GM12878 (cell line): ENCODE data around the gene EYS. TPM values are rescaled to one million over a fixed set of nuclear protein-coding genes. Genes with fewer than 3 reads are reported as not detected.

Experiments used
- ATAC-seq: fragments of 200-7000 bp; cut with Tn5 transposase; 3 replicates; pipeline ENCODE4 v1.9.1; 2020; ENCODE audit warnings: mild to moderate bottlenecking, moderate library complexity
- BruUV-seq: library from RNA; stranded (reverse); fragments of 400-500 nt; replicated peaks from 2 replicates; lab custom pipeline; 2021; lab: Mats Ljungman, UMichigan
- CTCF ChIA-PET: fragments of 300-600 bp; sonication (Branson Sonifier 250); formaldehyde crosslinking; extraction: SDS; loops from one replicate; lab custom pipeline; 2021; ENCODE audit warnings: inconsistent platforms; lab: Yijun Ruan, JAX
- POLR2A ChIA-PET: fragments of 350-600 bp; formaldehyde crosslinking; extraction: SDS; loops from one replicate; lab custom pipeline; 2021; ENCODE audit warnings: inconsistent platforms; lab: Charles Lee
- RAD21 ChIA-PET: fragments of 300-600 bp; sonication (Branson Sonifier 250); formaldehyde crosslinking; loops from one replicate; lab custom pipeline; 2023; ENCODE audit warnings: antibody characterized with exemption; ENCODE audit not compliant: unreplicated experiment; lab: Charles Lee
- SMC1A ChIA-PET: fragments of 300-600 bp; sonication (Branson Sonifier 250); formaldehyde crosslinking; loops from one replicate; lab custom pipeline; 2023; ENCODE audit not compliant: unreplicated experiment, uncharacterized antibody; lab: Charles Lee
- DNase-seq: peaks from one replicate; pipeline ENCODE4 v3.0.0-alpha.2; 2011; ENCODE audit warnings: low read depth, low spot score
- FAIRE-seq: peaks from 3 replicates; lab custom pipeline; 2011; peaks lifted over from hg19 to GRCh38; lab: Jason Lieb, UNC
- H2AFZ ChIP-seq: 2 replicates; pipeline ENCODE4 v1.6.0; 2011; ENCODE audit warnings: low read depth, low read length, control low read depth; ENCODE audit not compliant: control insufficient read depth
- H3K27ac ChIP-seq: 2 replicates; pipeline ENCODE4 v1.5.1; 2011; ENCODE audit warnings: control low read depth; ENCODE audit not compliant: control insufficient read depth, insufficient read depth
- H3K27me3 ChIP-seq, 2 experiments: replicated peaks in 1 of 2; 2 replicates each; pipeline versions ENCODE4 v1.6.0 to v1.6.1; 2011; ENCODE audit warnings: low read length in 1 of 2; ENCODE audit not compliant: control insufficient read depth in 2 of 2, insufficient read depth in 2 of 2
- H3K36me3 ChIP-seq, 2 experiments: 2 replicates each; pipeline ENCODE4 v1.5.1; 2011; ENCODE audit warnings: low read length in 1 of 2; ENCODE audit not compliant: control insufficient read depth in 2 of 2, insufficient read depth in 2 of 2
- H3K4me1 ChIP-seq: 2 replicates; pipeline ENCODE4 v1.6.1; 2011; ENCODE audit warnings: mild to moderate bottlenecking, low read length, moderate library complexity, mixed read lengths; ENCODE audit not compliant: control insufficient read depth, insufficient read depth
- H3K4me2 ChIP-seq: 2 replicates; pipeline ENCODE4 v1.6.0; 2011; ENCODE audit warnings: control low read depth; ENCODE audit not compliant: control insufficient read depth, insufficient read depth
- H3K4me3 ChIP-seq: fragments of 200-600 bp; sonication (generic); 2 replicates; pipeline ENCODE4 v1.5.1; 2016
- H3K79me2 ChIP-seq: 2 replicates; pipeline ENCODE4 v1.6.0; 2011; ENCODE audit warnings: low read length; ENCODE audit not compliant: control insufficient read depth, insufficient read depth
- H3K9ac ChIP-seq: 2 replicates; pipeline ENCODE4 v1.8.0; 2011; ENCODE audit warnings: low read length, control low read depth, mixed read lengths; ENCODE audit not compliant: control insufficient read depth, insufficient read depth
- H3K9me3 ChIP-seq: replicated peaks from 3 replicates; pipeline ENCODE4 v1.5.1; 2011; ENCODE audit warnings: mild to moderate bottlenecking, low read length; ENCODE audit not compliant: control insufficient read depth, insufficient read depth
- H4K20me1 ChIP-seq: 2 replicates; pipeline ENCODE4 v1.6.0; 2011; ENCODE audit not compliant: control insufficient read depth, insufficient read depth
- ASH2L ChIP-seq: fragments of 300-600, 200-600 bp; sonication (generic); IDR thresholded peaks from 2 replicates; pipeline ENCODE4 v1.6.1; 2017; ENCODE audit warnings: low read depth, mild to moderate bottlenecking, borderline replicate concordance
- FOXM1 ChIP-seq: IDR thresholded peaks from 2 replicates; pipeline ENCODE4 v1.6.1; 2012; ENCODE audit warnings: low read depth, mild to moderate bottlenecking, inconsistent platforms, low read length, moderate library complexity
- HSF1 ChIP-seq: fragments of 150-350 bp; IDR thresholded peaks from 2 replicates; pipeline ENCODE4 v1.6.1; 2014; ENCODE audit warnings: mild to moderate bottlenecking, low read depth, low read length
- NBN ChIP-seq: fragments of 450-650 bp; IDR thresholded peaks from 2 replicates; pipeline ENCODE4 v1.6.1; 2016
- NFIC ChIP-seq: IDR thresholded peaks from 2 replicates; pipeline ENCODE4 v1.6.1; 2012; ENCODE audit warnings: low read depth, mild to moderate bottlenecking, inconsistent platforms, low read length, moderate library complexity
- NKRF ChIP-seq: fragments of 450-650 bp; conservative IDR thresholded peaks from 2 replicates; pipeline ENCODE4 v1.6.1; 2017; ENCODE audit warnings: mild to moderate bottlenecking, moderate library complexity
- POU2F2 ChIP-seq: IDR thresholded peaks from 3 replicates; pipeline ENCODE4 v1.6.1; 2011; ENCODE audit warnings: low read depth, mild to moderate bottlenecking, low read length, borderline replicate concordance
- RCOR1 ChIP-seq: conservative IDR thresholded peaks from 2 replicates; pipeline ENCODE4 v1.6.1; 2012; ENCODE audit warnings: low read depth, low read length, improper control_type of control experiment
- RUNX3 ChIP-seq: IDR thresholded peaks from 2 replicates; pipeline ENCODE4 v1.6.1; 2012; ENCODE audit warnings: low read length, inconsistent platforms
- SP1 ChIP-seq: IDR thresholded peaks from one replicate; pipeline ENCODE4 v1.6.1; 2011; ENCODE audit warnings: low read depth, low read length
- SREBF2 ChIP-seq: IDR thresholded peaks from 2 replicates; pipeline ENCODE4 v1.6.1; 2012; ENCODE audit warnings: mild to moderate bottlenecking, low read length
- SUZ12 ChIP-seq: fragments of 200-600 bp; sonication (generic); IDR thresholded peaks from one replicate; pipeline ENCODE4 v1.6.1; 2018; ENCODE audit warnings: antibody characterized with exemption, mild to moderate bottlenecking; ENCODE audit not compliant: unreplicated experiment
- YY1 ChIP-seq: IDR thresholded peaks from 2 replicates; pipeline ENCODE4 v1.6.1; 2011; ENCODE audit warnings: low read depth, mild to moderate bottlenecking, low read length
- WGBS: methylation state at CpG from one replicate; pipeline ENCODE4 v1.1.6; 2016; ENCODE audit warnings: low lambda C conversion rate; ENCODE audit not compliant: insufficient replicate concordance, insufficient coverage; ENCODE audit errors: missing lambda C conversion rate; 5-methylcytosine and 5-hydroxymethylcytosine counted together
- in situ Hi-C: fragments of 300-500 bp; cut with MboI; formaldehyde crosslinking; loops from 9 replicates; pipeline ENCODE4 v1.14.3; 2018; ENCODE audit warnings: mixed read lengths
- intact Hi-C: fragments of 100-400 bp; cut with micrococcal nuclease; formaldehyde crosslinking; loops from one replicate; pipeline ENCODE4 v1.14.2; 2022; ENCODE audit not compliant: unreplicated experiment
- polyA plus RNA-seq, 11 experiments: library from polyadenylated mRNA; depleted of rRNA in 4 of 11; unstranded in 6 of 11; stranded (reverse) in 5 of 11; fragments of >200 nt; fragmentation: Nextera tagmentation in 4 of 11; fragmentation: Illumina TruSeq in 1 of 11; extraction: Ambion mirVana in 4 of 11; extraction: Trizol in 1 of 11; gene quantifications; 1 replicate in 1 of 11; 2 replicates in 10 of 11; pipeline versions ENCODE4 v1.2.1 to v1.2.3, GENCODE V29; 2011 to 2016; ENCODE audit warnings: inconsistent platforms in 2 of 11, missing spikeins in 2 of 11, low read depth in 1 of 11
- total RNA-seq, 4 experiments: library from RNA; depleted of rRNA in 3 of 4; stranded (reverse); fragments of >200 nt in 3 of 4; fragmentation: Illumina TruSeq in 1 of 4; extraction: Trizol in 1 of 4; gene quantifications; 2 replicates each; pipeline versions ENCODE4 v1.2.1 to v1.2.3, GENCODE V29; 2013 to 2021

The EYS gene
- total and polyA plus RNA-seq, 10 of the 15 experiments (the other 5 are each of a cell fraction or from before 2014, with no cell fraction given) = under 0.01 to 0.14 (median 0.02) TPM; not detected in 1

GRCh38 chr6:63799313-63799712 is 1907.7 kb downstream of the EYS start:
- in situ Hi-C loops (loop anchor here (25.0 kb wide), 1 partner anchor 487 kb away; the partner anchor contains the start of gene LGSN), intact Hi-C loops (no loop called here)
- ChIA-PET RAD21 (interaction anchor here (1.6 to 2.1 kb wide), 2 partner anchors 35 to 446 kb away, joined by 5 to 12 read pairs; no protein-coding TSS in a partner anchor), CTCF (interaction anchor here (1.2 to 3.9 kb wide), 4 partner anchors 15 to 446 kb away, joined by 3 to 19 read pairs (median 4); no protein-coding TSS in a partner anchor), SMC1A (interaction anchor here (0.6 to 2.4 kb wide), 3 partner anchors 12 to 447 kb away, joined by 3 to 18 read pairs (median 3); no protein-coding TSS in a partner anchor), POLR2A (no interaction called here)
- Histone ChIP-seq H3K27ac (no peak overlapping the region), H3K4me2 (no peak overlapping the region), H3K4me1 (no peaks in the 10 kb centered on the region), H4K20me1 (no peaks in the 10 kb centered on the region), H2AFZ (no peak overlapping the region), H3K4me3 (no peak overlapping the region), H3K9me3 (no peaks in the 10 kb centered on the region), H3K36me3 (no peaks in the 10 kb centered on the region), H3K27me3 (no peaks in the 10 kb centered on the region), H3K79me2 (no peaks in the 10 kb centered on the region), H3K9ac (no peak overlapping the region)
- no peak for FAIRE-seq
- no peak for DNase-seq
- 0% methylated on average over 1 of the region's 1 CpG for WGBS
- no peak for ATAC-seq
- no TSS peak for BruUV-seq
- TF ChIP-seq POU2F2 = no peak
- no peak for TF ChIP-seq NFIC
- TF ChIP-seq NKRF = no peak
- TF ChIP-seq ASH2L = no peak

GRCh38 chr6:63798378-63798777 is 1908.6 kb downstream of the EYS start:
- Histone ChIP-seq H3K36me3 (no peaks in the 10 kb centered on the region), H3K27ac (no peak overlapping the region), H3K4me1 (no peaks in the 10 kb centered on the region)
- no peak for ATAC-seq
- TF ChIP-seq YY1 (no peak), RCOR1 (no peak), SP1 (no peak), FOXM1 (no peak), RUNX3 (no peak), SREBF2 (no peak), NBN (no peak), NFIC (no peak), SUZ12 (no peak), HSF1 (no peak)
- TF ChIP-seq, all 136 proteins: peak for 0
- no peak overlapping the region for H3K4me3 ChIP-seq
- H2AFZ ChIP-seq = no peak overlapping the region
- DNase-seq (no peak), FAIRE-seq (no peak)
- no peak overlapping the region for H3K9ac ChIP-seq
- H3K9me3 ChIP-seq = no peaks in the 10 kb centered on the region
- in situ Hi-C loops = loop anchor here (25.0 kb wide), 1 partner anchor 486 kb away; the partner anchor contains the start of gene LGSN
- no peaks in the 10 kb centered on the region for H4K20me1 ChIP-seq
- no peak overlapping the region for H3K4me2 ChIP-seq
- POLR2A ChIA-PET = no interaction called here
- intact Hi-C loops = no loop called here
- RAD21 ChIA-PET = interaction anchor here (1.1 to 2.1 kb wide), 3 partner anchors 34 to 446 kb away, joined by 3 to 12 read pairs (median 5); no protein-coding TSS in a partner anchor
- H3K79me2 ChIP-seq = no peaks in the 10 kb centered on the region
- H3K27me3 ChIP-seq = no peaks in the 10 kb centered on the region; a peak in 1 of 4 replicates
- CTCF ChIA-PET = interaction anchor here (1.1 to 1.9 kb wide), 3 partner anchors 34 to 200 kb away, joined by 3 to 5 read pairs (median 4); no protein-coding TSS in a partner anchor
- BruUV-seq = no TSS peak
- SMC1A ChIA-PET = interaction anchor here (0.8 to 2.4 kb wide), 6 partner anchors 13 to 448 kb away, joined by 3 to 18 read pairs (median 3); no protein-coding TSS in a partner anchor
